ENCODE measurements around the gene SEPTIN8. TPM values are rescaled to one million over a fixed set of nuclear protein-coding genes. Genes with fewer than 3 reads are reported as not detected.

The SEPTIN8 gene
- total RNA-seq, 1 experiment from 2014 or later = 38.2 TPM

GRCh38 chr5:132823481-132824050, 46.5 kb upstream of the SEPTIN8 start:
- no peak overlapping the region for H2BK20ac ChIP-seq (ENCODE audit: low read depth, low read length, poor library complexity, severe bottlenecking)
- H2BK5ac ChIP-seq (ENCODE audit: insufficient read length, low read length) = no peak overlapping the region
- no peaks in the 10 kb centered on the region for H3K9me3 ChIP-seq (ENCODE audit: control insufficient read depth, low read depth, low read length)
- peaks cover 3% of the 10 kb centered on the region for H3K4me1 ChIP-seq (ENCODE audit: insufficient read depth, low read length)
- H2BK15ac ChIP-seq (ENCODE audit: low read depth, low read length) = no peak overlapping the region
- no peaks in the 10 kb centered on the region for H3K79me1 ChIP-seq (ENCODE audit: insufficient read depth, low read depth, low read length, poor library complexity, severe bottlenecking)
- H3K27ac ChIP-seq (ENCODE audit: insufficient read length, low read depth, low read length) = no peak overlapping the region
- H4K5ac ChIP-seq (ENCODE audit: insufficient read length, low read depth, low read length) = no peak overlapping the region
- DNase-seq = no peak
- no peak overlapping the region for H3K9ac ChIP-seq (ENCODE audit: extremely low read depth, insufficient read length, low read length)
- H3K23ac ChIP-seq (ENCODE audit: insufficient read length, low read depth, low read length) = no peak overlapping the region
- peaks cover 13 to 24% of the 10 kb centered on the region in 2 experiments for H3K4me1 Mint-ChIP-seq
- peaks cover 16% of the 10 kb centered on the region; the same call in 1 of the 2 replicates for H3K27me3 ChIP-seq (ENCODE audit: insufficient read depth, low read length)
- no peak overlapping the region for H2AFZ ChIP-seq (ENCODE audit: low read length)
- no peak overlapping the region for H2BK120ac ChIP-seq (ENCODE audit: low read depth, low read length, poor library complexity, severe bottlenecking)
- H3K4me3 Mint-ChIP-seq = peak overlapping the region in 1 of 2 experiments; percentile 43; a peak in 2 of 5 replicates
- H4K20me1 ChIP-seq (ENCODE audit: control insufficient read depth, insufficient read depth, insufficient read length) = no peaks in the 10 kb centered on the region
- no peak overlapping the region for H3T11ph ChIP-seq (ENCODE audit: low read length)
- no CpG with 5 or more reads among the region's 7 CpGs for WGBS (ENCODE audit: extremely low coverage, insufficient read length, low lambda C conversion rate)
- no peak overlapping the region for H4K8ac ChIP-seq (replicated peaks; ENCODE audit: insufficient read length, low read depth, low read length)
- H2BK12ac ChIP-seq (ENCODE audit: insufficient read length, low read depth, low read length) = no peak overlapping the region
- H4K91ac ChIP-seq (ENCODE audit: insufficient read length, low read depth, low read length) = no peak overlapping the region
- no peak overlapping the region for H3K27ac Mint-ChIP-seq
- no peaks in the 10 kb centered on the region; a peak in 1 of 5 replicates for H3K9me3 Mint-ChIP-seq
- H3K27me3 Mint-ChIP-seq (ENCODE audit: low read depth) = peaks cover 69% of the 10 kb centered on the region
- no peaks in the 10 kb centered on the region for H3K79me2 ChIP-seq (ENCODE audit: insufficient read depth, low read length)
- peaks cover 14% of the 10 kb centered on the region for H3K23me2 ChIP-seq (ENCODE audit: insufficient read length, low read depth, low read length, poor library complexity, severe bottlenecking)
- peak overlapping the region; percentile 86 for H3K14ac ChIP-seq (ENCODE audit: insufficient read depth, low read length)
- H3K4ac ChIP-seq (ENCODE audit: low read depth, low read length) = no peak overlapping the region
- no peak overlapping the region for H3K56ac ChIP-seq (ENCODE audit: insufficient read length, low read depth, low read length)
- H3K4me2 ChIP-seq (ENCODE audit: insufficient read depth, insufficient read length, low read length) = no peak overlapping the region
- peak overlapping the region; percentile 68 for H3K18ac ChIP-seq (ENCODE audit: insufficient read length, low read depth, low read length)
- no peak overlapping the region for H2AK5ac ChIP-seq (ENCODE audit: insufficient read length, low read length)
- TF ChIP-seq CTCF (conservative IDR thresholded peaks at IDR 0.05) = no peak
- H3K36me3 Mint-ChIP-seq (ENCODE audit: insufficient read depth in 1 of 3, low read depth in 3 of 3) = peaks cover 3 to 6% (median 4%) of the 10 kb centered on the region in 3 experiments; a peak in 6 of 7 replicates

All from H9 (cell line).